ENCODE data around the gene TRIM50.
A peak's percentile ranks its signal among the peaks of the same experiment; 100 is the strongest.
"Not testable (repeated sequence)": the region's sequence is repeated elsewhere in the genome, so short reads cannot be mapped to it uniquely, and the experiment has no call there.

TRIM50 gene

GRCh38 chr7:73349763-73350162 lies 21.9 kb upstream of the TRIM50 start:
- DNase-seq: no peak

DNA sequence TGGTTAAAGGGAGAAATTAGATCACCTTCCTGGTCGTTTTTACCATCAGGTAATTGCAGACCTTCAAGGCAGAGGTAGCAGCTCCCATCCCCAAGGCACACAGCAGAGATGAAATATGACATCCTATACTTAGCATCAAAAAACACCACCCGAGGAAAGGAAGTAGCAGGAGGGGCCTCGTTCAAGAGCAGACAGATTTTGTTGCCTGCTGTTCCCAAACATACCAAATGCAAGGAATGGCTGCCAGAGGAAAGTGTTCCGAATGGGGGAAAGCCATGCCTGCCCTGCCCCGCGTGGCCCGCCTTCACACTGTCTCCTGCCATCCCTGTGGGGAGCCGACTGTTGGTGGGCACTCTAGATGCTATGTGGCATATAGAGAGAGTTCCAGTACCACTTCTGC lies 18.1 kb upstream of the TRIM50 start:
- no peak for DNase-seq

GRCh38 chr7:73345538-73345937 lies 17.7 kb upstream of the TRIM50 start:
- DNase-seq: no peak

- no peak for DNase-seq
Measured at GRCh38 chr7:73343671-73344380, 15.9 kb upstream of the TRIM50 start.

DNA sequence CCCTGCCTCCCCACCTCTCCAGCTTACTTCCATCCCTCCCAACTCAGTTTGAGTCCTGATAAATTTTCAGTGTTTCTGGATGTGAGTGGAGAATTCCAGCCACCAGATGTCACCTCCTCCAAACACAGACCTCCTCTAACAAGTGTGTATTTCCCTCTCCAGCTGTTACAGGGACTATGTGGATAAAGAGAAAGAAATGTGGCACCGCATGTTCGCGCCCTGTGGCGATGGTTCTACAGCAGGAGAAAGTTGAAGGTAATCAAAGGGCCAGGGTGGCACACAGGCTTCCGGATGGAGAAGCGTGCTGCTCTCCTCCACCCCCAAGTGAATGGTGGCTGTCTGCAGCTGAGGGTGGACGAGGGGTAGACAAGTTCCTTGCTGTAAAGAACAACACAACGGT lies 14.8 kb upstream of the TRIM50 start:
- peak; percentile 49 for DNase-seq

DNA sequence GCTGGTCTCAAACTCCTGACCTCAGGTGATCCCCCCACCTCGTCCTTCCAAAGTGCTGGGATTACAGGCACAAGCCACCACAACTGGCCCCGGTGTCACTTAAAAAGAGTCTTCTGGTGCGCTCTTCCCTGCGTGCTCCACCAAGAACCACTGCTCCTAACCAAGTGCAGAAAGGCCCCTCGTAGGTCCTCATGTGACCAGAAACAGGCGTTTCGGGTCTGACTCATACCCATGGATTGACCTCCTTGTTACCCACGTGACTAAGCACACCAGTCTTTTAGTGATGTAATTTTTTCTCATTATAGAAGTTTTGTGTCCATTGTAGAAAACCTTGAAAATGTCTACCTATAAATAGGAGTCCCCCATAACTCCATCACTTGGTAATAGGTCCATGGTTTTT lies 14.0 kb upstream of the TRIM50 start:
- no peak for DNase-seq

- DNase-seq: peak; percentile 21
Measured at GRCh38 chr7:73340514-73340913, 12.6 kb upstream of the TRIM50 start.

- DNase-seq: no peak
Measured at GRCh38 chr7:73338321-73338720, 10.4 kb upstream of the TRIM50 start.

GRCh38 chr7:73332447-73332846 lies 4.6 kb upstream of the TRIM50 start:
- DNase-seq: no peak

- no peak for DNase-seq
Measured at GRCh38 chr7:73330772-73331171, 2.9 kb upstream of the TRIM50 start.

- DNase-seq: no peak
Measured at GRCh38 chr7:73329861-73330581, 2.1 kb upstream of the TRIM50 start.

GRCh38 chr7:73328696-73329095 lies 814 bp upstream of the TRIM50 start:
- DNase-seq: no peak

DNA sequence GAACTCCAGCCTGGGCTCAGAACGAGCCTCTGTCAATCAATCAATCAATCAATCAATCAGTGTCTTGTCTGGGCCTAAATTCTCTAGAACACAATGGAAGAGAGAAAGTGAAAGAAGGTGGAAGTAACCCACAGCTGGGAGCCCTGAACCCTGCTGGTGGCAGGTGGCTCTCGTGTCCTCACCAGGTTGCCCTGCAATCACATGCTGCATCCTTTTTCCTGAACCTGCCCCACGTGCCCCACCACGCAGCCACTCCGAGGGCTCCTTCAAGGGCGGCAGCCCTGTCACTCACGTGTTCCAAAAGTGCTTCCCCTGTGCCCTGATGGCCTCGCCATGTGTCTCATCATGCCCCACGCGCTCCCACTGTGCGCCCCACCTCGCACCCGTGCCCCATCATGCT lies 433 bp downstream of the TRIM50 start:
- not testable (repeated sequence) for DNase-seq

- not testable (repeated sequence) for DNase-seq
Measured at GRCh38 chr7:73325424-73325823, 2.5 kb downstream of the TRIM50 start.

DNA sequence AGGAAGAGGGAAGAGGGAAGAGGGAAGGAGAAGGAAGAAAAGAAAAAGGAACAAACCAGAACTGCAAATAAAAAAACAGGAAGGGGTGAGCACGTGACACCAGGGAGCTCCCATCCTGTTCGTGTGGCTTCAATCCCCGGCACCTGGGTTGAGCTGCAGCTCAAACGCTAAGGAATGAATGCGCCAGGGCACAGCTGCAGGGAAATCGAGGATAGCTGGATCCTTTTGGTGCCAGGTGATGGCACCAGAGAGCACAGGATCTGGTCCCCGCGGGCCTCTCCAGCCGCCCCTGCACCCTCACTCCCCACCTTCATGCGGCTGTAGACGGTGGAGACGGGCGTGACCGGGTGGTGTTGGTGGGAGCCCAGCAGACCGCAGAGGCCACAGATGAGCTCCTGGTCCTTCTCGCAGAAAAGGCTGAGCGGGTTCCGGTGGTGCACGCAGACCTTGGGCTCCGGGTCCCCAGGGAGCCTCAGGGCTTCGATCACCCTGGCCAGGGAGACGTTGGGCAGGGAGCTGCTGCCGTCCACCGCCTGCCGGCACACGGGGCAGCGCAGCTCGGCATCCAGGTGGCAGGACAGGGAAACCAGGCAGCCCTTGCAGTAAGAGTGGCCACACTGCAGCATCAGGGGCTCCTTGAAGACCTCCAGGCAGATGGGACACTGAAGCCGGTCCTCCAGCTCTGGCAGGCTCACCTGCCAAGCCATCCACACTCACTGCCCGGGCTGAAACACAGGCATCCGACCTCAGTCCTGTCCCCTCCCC lies 3.6 kb downstream of the TRIM50 start:
- peak; percentile 75 for DNase-seq

DNA sequence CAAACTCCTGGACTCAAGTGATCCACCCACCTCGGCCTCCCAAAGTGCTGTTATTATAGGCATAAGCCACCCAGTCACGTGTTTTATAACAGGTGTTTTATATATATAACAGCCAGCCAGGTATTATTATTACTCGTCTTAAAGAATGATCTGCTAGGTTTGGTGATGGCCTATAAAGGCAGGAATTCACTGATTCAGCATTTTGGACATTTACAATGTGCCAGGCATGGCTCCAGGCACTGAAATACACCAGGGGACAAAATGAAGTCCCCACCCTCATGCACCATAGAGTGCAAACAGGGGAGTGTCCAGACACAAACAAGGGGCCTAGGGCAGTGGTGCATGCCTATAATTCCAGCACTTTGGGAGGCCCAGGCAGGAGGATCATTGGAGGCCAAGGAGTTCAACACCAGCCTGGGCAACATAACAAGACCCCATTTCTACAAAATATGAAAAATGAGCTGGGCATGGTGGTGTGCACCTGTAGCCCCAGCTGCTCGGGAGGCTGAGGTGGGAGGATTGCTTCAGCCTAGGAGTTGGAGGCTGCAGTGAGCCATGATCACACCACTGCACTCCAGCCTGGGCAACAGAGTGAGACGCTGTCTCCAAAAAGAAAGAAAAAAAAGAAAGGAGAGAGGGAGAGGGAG lies 4.3 kb downstream of the TRIM50 start:
- DNase-seq: not testable (repeated sequence)

- not testable (repeated sequence) for DNase-seq
Measured at GRCh38 chr7:73320009-73320408, 7.9 kb downstream of the TRIM50 start.

GRCh38 chr7:73319541-73319940 lies 8.3 kb downstream of the TRIM50 start:
- not testable (repeated sequence) for DNase-seq

DNA sequence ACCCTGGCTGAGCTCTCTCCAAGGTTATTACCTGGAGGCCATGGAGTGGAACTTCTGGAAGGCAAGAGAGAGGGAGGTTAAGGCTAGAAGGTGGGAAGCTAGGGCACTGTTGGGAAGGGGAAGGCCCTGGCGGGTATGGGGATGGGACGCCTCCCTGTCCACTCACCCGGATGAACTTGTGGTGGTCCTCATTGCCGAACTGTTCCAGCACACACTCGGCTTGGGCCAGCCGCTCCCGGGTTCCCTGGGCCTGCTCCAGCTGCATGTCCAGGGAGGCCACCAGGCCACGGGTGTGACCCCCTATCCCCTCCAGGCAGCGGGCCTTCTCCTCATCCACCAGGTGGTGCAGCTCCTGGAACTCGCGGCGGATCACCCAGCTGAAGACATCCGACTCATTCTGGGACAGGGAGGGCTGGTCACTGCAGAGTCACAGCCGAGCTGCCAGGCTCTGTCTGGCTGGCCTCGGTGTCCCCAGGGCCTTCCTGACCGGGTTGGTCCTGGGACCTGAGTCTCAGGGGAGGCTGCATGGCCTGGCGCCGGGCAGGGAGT lies 9.2 kb downstream of the TRIM50 start:
- DNase-seq: not testable (repeated sequence)

- DNase-seq: no peak
Measured at GRCh38 chr7:73316521-73316920, 11.4 kb downstream of the TRIM50 start.

DNA sequence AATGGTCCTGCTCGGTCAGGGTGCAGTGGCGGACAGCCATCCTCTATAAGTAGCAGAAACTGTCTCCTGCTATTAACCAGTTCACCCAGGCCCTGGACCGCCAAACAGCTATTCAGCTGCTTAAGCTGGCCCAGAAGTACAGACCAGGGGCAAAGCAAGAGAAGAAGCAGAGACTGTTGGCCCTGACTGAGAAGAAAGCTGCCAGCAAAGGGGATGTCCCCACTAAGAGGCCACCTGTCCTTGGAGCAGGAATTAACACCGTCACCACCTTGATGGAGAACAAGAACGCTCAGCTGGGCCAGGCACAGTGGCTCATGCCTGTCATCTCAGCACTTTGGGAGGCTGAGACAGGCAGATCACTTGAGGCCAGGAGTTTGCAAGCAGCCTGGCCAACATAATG lies 13.6 kb downstream of the TRIM50 start:
- no peak for DNase-seq

- DNase-seq: no peak
Measured at GRCh38 chr7:73313521-73313906, 14.4 kb downstream of the TRIM50 start.
